Liver (tissue), 9 donors: ENCODE data around the gene CCBE1. TPM values are rescaled to one million over a fixed set of nuclear protein-coding genes. Genes with fewer than 3 reads are reported as not detected.

Experiments
- DNase-seq: peaks from one replicate; pipeline ENCODE4 v3.0.0-alpha.2; 2017; ENCODE audit warnings: low spot score
- H3K27ac ChIP-seq, 2 donors: one replicate each; pipeline ENCODE4 v1.7.0; 2013; ENCODE audit warnings: inconsistent platforms in 2 of 2, low read length in 2 of 2, control low read depth in 1 of 2, low read depth in 1 of 2, mild to moderate bottlenecking in 1 of 2
- H3K27me3 ChIP-seq, 4 donors: one replicate each; pipeline versions ENCODE4 v1.6.1 to v1.7.0; 2013; ENCODE audit warnings: low read length in 3 of 4, inconsistent platforms in 1 of 4, mild to moderate bottlenecking in 1 of 4, moderate library complexity in 1 of 4; ENCODE audit not compliant: control insufficient read depth in 4 of 4, insufficient read depth in 4 of 4
- H3K36me3 ChIP-seq, 4 donors: one replicate each; pipeline versions ENCODE4 v1.6.1 to v1.7.0; 2013; ENCODE audit warnings: low read length in 3 of 4, mild to moderate bottlenecking in 3 of 4, low read depth in 1 of 4, moderate library complexity in 1 of 4; ENCODE audit not compliant: control insufficient read depth in 4 of 4, insufficient read depth in 3 of 4
- H3K4me1 ChIP-seq, 4 donors: one replicate each; pipeline versions ENCODE4 v1.6.1 to v1.7.0; 2013; ENCODE audit warnings: low read length in 3 of 4, mild to moderate bottlenecking in 3 of 4, moderate library complexity in 1 of 4; ENCODE audit not compliant: control insufficient read depth in 4 of 4, insufficient read depth in 4 of 4
- H3K4me3 ChIP-seq, 3 donors: one replicate each; pipeline versions ENCODE4 v1.6.1 to v1.7.0; 2013; ENCODE audit warnings: low read length in 3 of 3, control low read depth in 1 of 3, low read depth in 1 of 3, mild to moderate bottlenecking in 1 of 3
- H3K9ac ChIP-seq, 2 donors: one replicate each; pipeline ENCODE4 v1.7.0; 2013; ENCODE audit warnings: low read length in 2 of 2, mild to moderate bottlenecking in 2 of 2, moderate library complexity in 2 of 2, control low read depth in 1 of 2, low read depth in 1 of 2
- H3K9me3 ChIP-seq, 4 donors: one replicate each; pipeline versions ENCODE4 v1.6.1 to v1.7.0; 2013; ENCODE audit warnings: low read length in 3 of 4; ENCODE audit not compliant: control insufficient read depth in 4 of 4
- EGR1 ChIP-seq, 2 donors: IDR thresholded peaks; 2 replicates each; pipeline ENCODE4 v1.6.1; 2016 to 2018; ENCODE audit warnings: antibody characterized with exemption in 2 of 2, low read depth in 2 of 2
- HNF4A ChIP-seq, 2 donors: conservative IDR thresholded peaks; 2 replicates each; pipeline ENCODE4 v1.6.1; 2016; ENCODE audit warnings: antibody characterized with exemption in 2 of 2, mild to moderate bottlenecking in 2 of 2
- HNF4G ChIP-seq: IDR thresholded peaks from 2 replicates; pipeline ENCODE4 v1.6.1; 2016; ENCODE audit warnings: antibody characterized with exemption
- JUND ChIP-seq, 2 donors: IDR thresholded peaks; 2 replicates each; pipeline ENCODE4 v1.6.1; 2016; ENCODE audit warnings: antibody characterized with exemption in 2 of 2
- MAX ChIP-seq: IDR thresholded peaks from 2 replicates; pipeline ENCODE4 v1.6.1; 2016; ENCODE audit warnings: antibody characterized with exemption
- NR2F2 ChIP-seq: IDR thresholded peaks from 2 replicates; pipeline ENCODE4 v1.6.1; 2016; ENCODE audit warnings: antibody characterized with exemption
- RXRA ChIP-seq, 2 donors: IDR thresholded peaks; 2 replicates each; pipeline ENCODE4 v1.6.1; 2017 to 2018; ENCODE audit warnings: antibody characterized with exemption in 2 of 2, mild to moderate bottlenecking in 1 of 2
- TAF1 ChIP-seq: conservative IDR thresholded peaks from 2 replicates; pipeline ENCODE4 v1.6.1; 2016; ENCODE audit warnings: antibody characterized with exemption, mild to moderate bottlenecking
- YY1 ChIP-seq: IDR thresholded peaks from 2 replicates; pipeline ENCODE4 v1.6.1; 2016; ENCODE audit warnings: antibody characterized with exemption, mild to moderate bottlenecking
- ZBTB33 ChIP-seq: IDR thresholded peaks from 2 replicates; pipeline ENCODE4 v1.6.1; 2016; ENCODE audit warnings: antibody characterized with exemption
- WGBS: extraction: QIAGEN DNeasy Blood & Tissue Kit; methylation state at CpG from one replicate; pipeline ENCODE4 v1.1.7; 2013; 5-methylcytosine and 5-hydroxymethylcytosine counted together
- polyA plus RNA-seq, 2 donors: library from polyadenylated mRNA; stranded (reverse) in 1 of 2; unstranded in 1 of 2; fragments of 200-250 nt in 1 of 2; fragments of >200 nt in 1 of 2; fragmentation: Nextera tagmentation in 1 of 2; extraction: Ambion mirVana in 1 of 2; gene quantifications; one replicate each; pipeline versions ENCODE4 v1.2.1 to v1.2.3, GENCODE V29; 2013 to 2015
- total RNA-seq, 2 donors: library from RNA; depleted of rRNA; stranded (reverse); fragments of >200 nt; gene quantifications; one replicate each; pipeline ENCODE4 v1.2.3, GENCODE V29; 2014
- TF ChIP-seq, protein P1 (sequence below): IDR thresholded peaks from 2 replicates; pipeline ENCODE4 v1.6.1; 2016; ENCODE audit warnings: antibody characterized with exemption, mild to moderate bottlenecking
- TF ChIP-seq, protein P2 (sequence below): IDR thresholded peaks from 2 replicates; pipeline ENCODE4 v1.6.1; 2016; ENCODE audit warnings: antibody characterized with exemption
- TF ChIP-seq, protein P3 (sequence below): fragments of 150-350 bp; IDR thresholded peaks from 2 replicates; pipeline ENCODE4 v1.5.1; 2017; ENCODE audit warnings: improper control_type of control experiment, low read depth, low read length; ENCODE audit not compliant: missing input control
- donor health status: healthy.
- donor health status: healthy.
- donor health status: healthy.
- donor health status: healthy.
- donor health status: healthy.

Gene CCBE1
- total and polyA plus RNA-seq, 4 donors = 1.8 to 2.6 (median 2.2) TPM

GRCh38 chr18:59605633-59606192, 91.5 kb downstream of the CCBE1 start:
- Histone ChIP-seq H3K4me1 (no peaks in the 10 kb centered on the region), H3K27ac (no peak overlapping the region), H3K4me3 (no peak overlapping the region), H3K9ac (no peak overlapping the region), H3K36me3 (no peaks in the 10 kb centered on the region), H3K27me3 (no peaks in the 10 kb centered on the region), H3K9me3 (no peaks in the 10 kb centered on the region)
- TF ChIP-seq, protein P1, sequence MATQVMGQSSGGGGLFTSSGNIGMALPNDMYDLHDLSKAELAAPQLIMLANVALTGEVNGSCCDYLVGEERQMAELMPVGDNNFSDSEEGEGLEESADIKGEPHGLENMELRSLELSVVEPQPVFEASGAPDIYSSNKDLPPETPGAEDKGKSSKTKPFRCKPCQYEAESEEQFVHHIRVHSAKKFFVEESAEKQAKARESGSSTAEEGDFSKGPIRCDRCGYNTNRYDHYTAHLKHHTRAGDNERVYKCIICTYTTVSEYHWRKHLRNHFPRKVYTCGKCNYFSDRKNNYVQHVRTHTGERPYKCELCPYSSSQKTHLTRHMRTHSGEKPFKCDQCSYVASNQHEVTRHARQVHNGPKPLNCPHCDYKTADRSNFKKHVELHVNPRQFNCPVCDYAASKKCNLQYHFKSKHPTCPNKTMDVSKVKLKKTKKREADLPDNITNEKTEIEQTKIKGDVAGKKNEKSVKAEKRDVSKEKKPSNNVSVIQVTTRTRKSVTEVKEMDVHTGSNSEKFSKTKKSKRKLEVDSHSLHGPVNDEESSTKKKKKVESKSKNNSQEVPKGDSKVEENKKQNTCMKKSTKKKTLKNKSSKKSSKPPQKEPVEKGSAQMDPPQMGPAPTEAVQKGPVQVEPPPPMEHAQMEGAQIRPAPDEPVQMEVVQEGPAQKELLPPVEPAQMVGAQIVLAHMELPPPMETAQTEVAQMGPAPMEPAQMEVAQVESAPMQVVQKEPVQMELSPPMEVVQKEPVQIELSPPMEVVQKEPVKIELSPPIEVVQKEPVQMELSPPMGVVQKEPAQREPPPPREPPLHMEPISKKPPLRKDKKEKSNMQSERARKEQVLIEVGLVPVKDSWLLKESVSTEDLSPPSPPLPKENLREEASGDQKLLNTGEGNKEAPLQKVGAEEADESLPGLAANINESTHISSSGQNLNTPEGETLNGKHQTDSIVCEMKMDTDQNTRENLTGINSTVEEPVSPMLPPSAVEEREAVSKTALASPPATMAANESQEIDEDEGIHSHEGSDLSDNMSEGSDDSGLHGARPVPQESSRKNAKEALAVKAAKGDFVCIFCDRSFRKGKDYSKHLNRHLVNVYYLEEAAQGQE = no peak
- TF ChIP-seq, protein P2, sequence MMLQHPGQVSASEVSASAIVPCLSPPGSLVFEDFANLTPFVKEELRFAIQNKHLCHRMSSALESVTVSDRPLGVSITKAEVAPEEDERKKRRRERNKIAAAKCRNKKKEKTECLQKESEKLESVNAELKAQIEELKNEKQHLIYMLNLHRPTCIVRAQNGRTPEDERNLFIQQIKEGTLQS = no peak
- TF ChIP-seq MAX (no peak), TAF1 (no peak), ZBTB33 (no peak), NR2F2 (no peak), YY1 (no peak)
- WGBS = 79% methylated on average over 13 of the region's 13 CpGs
- no peak for DNase-seq

DNA sequence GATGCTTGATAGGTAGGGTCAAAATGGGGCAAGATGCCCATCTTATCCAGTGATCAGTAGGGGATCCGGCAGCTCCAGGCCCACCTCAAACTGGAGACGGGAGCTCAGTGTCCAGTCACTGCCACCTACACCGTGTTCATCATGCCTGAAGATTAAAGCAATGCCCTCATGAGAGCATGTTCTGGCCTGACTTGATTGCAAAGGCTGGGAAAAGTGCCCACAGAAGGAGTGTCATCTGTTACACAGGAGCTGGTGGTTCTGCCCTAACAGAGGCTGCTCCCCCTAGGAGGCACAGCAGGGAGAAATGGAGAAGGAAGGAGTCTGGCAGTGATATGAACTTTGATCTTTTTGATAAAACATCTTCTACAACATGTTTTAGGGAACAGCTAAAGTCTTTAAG, 92.3 kb downstream of the CCBE1 start:
- WGBS = 90% methylated on average over 3 of the region's 3 CpGs
- no peaks in the 10 kb centered on the region for H3K27me3 ChIP-seq

More for the DNA sequence above, 92.3 kb downstream of the CCBE1 start:
- Histone ChIP-seq H3K36me3 (no peaks in the 10 kb centered on the region), H3K4me3 (no peak overlapping the region), H3K9me3 (no peaks in the 10 kb centered on the region), H3K9ac (no peak overlapping the region), H3K4me1 (no peaks in the 10 kb centered on the region), H3K27ac (peak overlapping the region in 1 of 2 donors; percentile 18)
- no peak for DNase-seq
- TF ChIP-seq EGR1 (IDR thresholded peaks at IDR 0.05; ENCODE audit: low read depth in 2 of 2) (no peak), RXRA (IDR thresholded peaks at IDR 0.05) (no peak), HNF4G (no peak), ZBTB33 (no peak), HNF4A (conservative IDR thresholded peaks at IDR 0.05) (no peak), JUND (IDR thresholded peaks at IDR 0.05) (no peak)
- TF ChIP-seq, protein P1 = no peak
- TF ChIP-seq, protein P3, sequence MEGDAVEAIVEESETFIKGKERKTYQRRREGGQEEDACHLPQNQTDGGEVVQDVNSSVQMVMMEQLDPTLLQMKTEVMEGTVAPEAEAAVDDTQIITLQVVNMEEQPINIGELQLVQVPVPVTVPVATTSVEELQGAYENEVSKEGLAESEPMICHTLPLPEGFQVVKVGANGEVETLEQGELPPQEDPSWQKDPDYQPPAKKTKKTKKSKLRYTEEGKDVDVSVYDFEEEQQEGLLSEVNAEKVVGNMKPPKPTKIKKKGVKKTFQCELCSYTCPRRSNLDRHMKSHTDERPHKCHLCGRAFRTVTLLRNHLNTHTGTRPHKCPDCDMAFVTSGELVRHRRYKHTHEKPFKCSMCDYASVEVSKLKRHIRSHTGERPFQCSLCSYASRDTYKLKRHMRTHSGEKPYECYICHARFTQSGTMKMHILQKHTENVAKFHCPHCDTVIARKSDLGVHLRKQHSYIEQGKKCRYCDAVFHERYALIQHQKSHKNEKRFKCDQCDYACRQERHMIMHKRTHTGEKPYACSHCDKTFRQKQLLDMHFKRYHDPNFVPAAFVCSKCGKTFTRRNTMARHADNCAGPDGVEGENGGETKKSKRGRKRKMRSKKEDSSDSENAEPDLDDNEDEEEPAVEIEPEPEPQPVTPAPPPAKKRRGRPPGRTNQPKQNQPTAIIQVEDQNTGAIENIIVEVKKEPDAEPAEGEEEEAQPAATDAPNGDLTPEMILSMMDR = no peak
